K562 (cell line): ENCODE data around the gene IFNW1.

ENCODE experiments used
- MAFK ChIP-seq: IDR thresholded peaks from 2 replicates; pipeline ENCODE4 v1.6.1; 2011; ENCODE audit warnings: low read length, improper control_type of control experiment
- MAX ChIP-seq: sonication (generic); formaldehyde crosslinking; IDR thresholded peaks from 2 replicates; pipeline ENCODE4 v1.9.0; 2022; ENCODE audit warnings: mild to moderate bottlenecking, missing genetic modification reagents

GRCh38 chr9:21096172-21096900 lies 45.3 kb downstream of the IFNW1 start:
- TF ChIP-seq MAFK (no peak), MAX (no peak)
